Testis (tissue), 3 donors: ENCODE results near the gene KCNN3. TPM values are rescaled to one million over a fixed set of nuclear protein-coding genes. Genes with fewer than 3 reads are reported as not detected.

Experiments used
- DNase-seq: peaks from one replicate; pipeline ENCODE4 v3.0.0-alpha.2; 2019
- H3K27ac ChIP-seq, 2 donors: fragments of 200-600 bp; sonication (generic); one replicate each; pipeline ENCODE4 v1.5.1; 2019
- H3K27me3 ChIP-seq: fragments of 200-600 bp; sonication (generic); one replicate; pipeline ENCODE4 v1.5.1; 2019
- H3K36me3 ChIP-seq: fragments of 200-600 bp; sonication (generic); one replicate; pipeline ENCODE4 v1.5.1; 2017; ENCODE audit warnings: low read depth; ENCODE audit errors: missing control alignments
- H3K4me1 ChIP-seq: fragments of 200-600 bp; sonication (generic); one replicate; pipeline ENCODE4 v1.5.1; 2019
- H3K4me3 ChIP-seq, 2 donors: fragments of 200-600 bp; sonication (generic); one replicate each; pipeline ENCODE4 v1.5.1; 2017 to 2019
- H3K9me3 ChIP-seq: fragments of 200-600 bp; sonication (generic); one replicate; pipeline ENCODE4 v1.5.1; 2017
- CTCF ChIP-seq, 3 experiments: fragments of 450-650 bp in 2 of 3; fragments of 200-600 bp in 1 of 3; sonication (generic) in 1 of 3; IDR thresholded peaks; one replicate each; pipeline ENCODE4 v1.5.1; 2016 to 2019; ENCODE audit warnings: antibody characterized with exemption in 3 of 3, mild to moderate bottlenecking in 2 of 3, moderate library complexity in 1 of 3
- POLR2A ChIP-seq: fragments of 450-650 bp; IDR thresholded peaks from one replicate; pipeline ENCODE4 v1.6.1; 2017; ENCODE audit warnings: antibody characterized with exemption, mild to moderate bottlenecking, moderate library complexity
- WGBS, 2 donors: methylation state at CpG; one replicate each; pipeline ENCODE4 v1.1.5; 2018; 5-methylcytosine and 5-hydroxymethylcytosine counted together
- intact Hi-C: fragments of 100-400 bp; cut with DNase I; formaldehyde crosslinking; loops from one replicate; pipeline ENCODE4 v1.15.1; 2023; ENCODE audit warnings: low total_unique reads
- polyA plus RNA-seq: library from polyadenylated mRNA; stranded (reverse); fragments of 350-450 nt; fragmentation: Illumina TruSeq; extraction: RNeasy Lipid Tissue Mini Kit (QIAGEN cat#74804); gene quantifications from one replicate; pipeline ENCODE4 v1.2.3, GENCODE V29; 2014; ENCODE audit warnings: low read depth, low replicate concordance; ENCODE audit not compliant: insufficient read depth
- total RNA-seq, 2 donors: library from RNA; depleted of rRNA; stranded (reverse); fragments of >200 nt; gene quantifications; one replicate each; pipeline ENCODE4 v1.2.3, GENCODE V29; 2016

The KCNN3 gene
- total and polyA plus RNA-seq, 3 donors from 2014 or later: 0.24 to 0.78 (median 0.56) TPM

- peaks cover 5% of the 10 kb centered on the region for H3K4me1 ChIP-seq
- no peak for TF ChIP-seq POLR2A
- no peak for TF ChIP-seq CTCF (IDR thresholded peaks at IDR 0.05)
- no peaks in the 10 kb centered on the region for H3K36me3 ChIP-seq
- no peak overlapping the region for H3K4me3 ChIP-seq
- DNase-seq: no peak
- H3K9me3 ChIP-seq: no peaks in the 10 kb centered on the region
- WGBS, 2 donors: 70 to 82% methylated on average over 7 of the region's 7 CpGs
- no peak overlapping the region for H3K27ac ChIP-seq
- no peaks in the 10 kb centered on the region for H3K27me3 ChIP-seq
- intact Hi-C loops: no loop called here
These were observed 18.7 kb upstream of the KCNN3 start for GRCh38 chr1:154888757-154889156.

- Histone ChIP-seq H3K36me3 (no peaks in the 10 kb centered on the region), H3K9me3 (no peaks in the 10 kb centered on the region), H3K27ac (no peak overlapping the region), H3K4me1 (peaks cover 5% of the 10 kb centered on the region), H3K4me3 (no peak overlapping the region), H3K27me3 (no peaks in the 10 kb centered on the region)
- no peak for TF ChIP-seq POLR2A
- TF ChIP-seq CTCF (IDR thresholded peaks at IDR 0.05): no peak
- intact Hi-C loops: no loop called here
- DNase-seq: no peak
- 67% methylated on average over 5 of the region's 5 CpGs for WGBS, 2 donors
These were observed 16.4 kb upstream of the KCNN3 start for GRCh38 chr1:154886281-154887015.

GRCh38 chr1:154884869-154885701, 15.0 kb upstream of the KCNN3 start:
- Histone ChIP-seq H3K27me3 (no peaks in the 10 kb centered on the region), H3K36me3 (no peaks in the 10 kb centered on the region), H3K27ac (no peak overlapping the region), H3K4me3 (no peak overlapping the region), H3K9me3 (no peaks in the 10 kb centered on the region), H3K4me1 (peaks cover 5% of the 10 kb centered on the region)
- no peak for DNase-seq
- WGBS, 2 donors: 56 to 59% methylated on average over 6 of the region's 6 CpGs
- TF ChIP-seq CTCF (IDR thresholded peaks at IDR 0.05): no peak
- no peak for TF ChIP-seq POLR2A
- intact Hi-C loops: no loop called here

- TF ChIP-seq CTCF (IDR thresholded peaks at IDR 0.05) (no peak), POLR2A (no peak)
- no peak for DNase-seq
- intact Hi-C loops: no loop called here
- Histone ChIP-seq H3K4me1 (peaks cover 5% of the 10 kb centered on the region), H3K27me3 (no peaks in the 10 kb centered on the region), H3K4me3 (no peak overlapping the region), H3K27ac (no peak overlapping the region), H3K9me3 (no peaks in the 10 kb centered on the region), H3K36me3 (no peaks in the 10 kb centered on the region)
- 65 to 69% methylated on average over 15 of the region's 15 CpGs for WGBS, 2 donors
These were observed 14.1 kb upstream of the KCNN3 start for GRCh38 chr1:154883919-154884868.
